ENCODE measurements around the gene RPGRIP1L. TPM values are rescaled to one million over a fixed set of nuclear protein-coding genes. Genes with fewer than 3 reads are reported as not detected.

The RPGRIP1L gene
- total RNA-seq, 1 donor from 2014 or later, result 21.4 TPM

DNA sequence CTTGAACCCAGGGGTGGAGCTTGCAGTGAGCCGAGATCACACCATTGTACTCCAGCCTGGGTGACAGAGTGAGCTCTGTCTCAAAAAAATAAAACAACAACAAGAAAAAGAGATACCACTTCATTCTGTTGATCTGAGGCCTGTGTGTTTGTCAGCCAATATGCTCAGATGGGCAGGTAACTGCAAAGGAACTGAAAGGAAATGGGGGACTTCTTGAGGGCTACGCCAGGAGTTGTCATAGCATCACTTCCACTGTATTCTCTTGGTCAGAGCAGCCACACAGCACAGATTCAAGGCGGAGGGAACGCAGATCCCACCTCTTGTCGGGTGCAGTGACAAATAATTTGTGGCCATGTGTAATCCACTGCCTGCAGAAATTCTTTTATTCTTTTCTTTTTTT lies 126.8 kb downstream of the RPGRIP1L start:
- Mint-ChIP-seq H3K36me3 (peaks cover 3% of the 10 kb centered on the region), H3K9me3 (peaks cover 7% of the 10 kb centered on the region), H3K4me1 (ENCODE audit: unreplicated experiment) (no peaks in the 10 kb centered on the region), H3K4me3 (no peak overlapping the region), H3K27me3 (no peaks in the 10 kb centered on the region), H3K27ac (no peak overlapping the region)
- no peak for TF ChIP-seq CTCF (conservative IDR thresholded peaks at IDR 0.05)
- no peak for DNase-seq (ENCODE audit: extremely low spot score, unreplicated experiment)

- no peak for TF ChIP-seq CTCF (conservative IDR thresholded peaks at IDR 0.05)
- H3K4me1 Mint-ChIP-seq (ENCODE audit: unreplicated experiment), result no peaks in the 10 kb centered on the region
Observed at GRCh38 chr16:53576210-53576609, 127.4 kb downstream of the RPGRIP1L start.

DNA sequence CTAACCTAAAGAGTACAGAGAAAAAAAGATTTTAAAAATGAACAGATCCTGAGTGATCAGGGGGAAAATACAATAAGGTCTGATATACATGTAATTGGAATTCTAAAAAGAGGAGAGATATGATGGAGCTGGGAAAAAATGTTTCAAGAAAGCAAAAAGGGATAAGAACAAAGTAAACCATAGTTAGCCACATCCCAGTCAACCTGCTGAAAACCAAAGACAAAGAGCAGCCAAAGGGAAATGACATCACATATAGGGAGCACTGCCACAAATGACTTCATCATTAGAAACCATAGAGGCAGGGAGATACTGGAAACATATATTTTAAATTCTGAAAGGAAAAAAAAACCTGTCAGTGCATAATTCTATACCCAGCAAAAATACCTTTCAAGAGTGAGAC lies 131.9 kb downstream of the RPGRIP1L start:
- Mint-ChIP-seq H3K9me3 (peaks cover 18% of the 10 kb centered on the region), H3K4me1 (ENCODE audit: unreplicated experiment) (no peaks in the 10 kb centered on the region), H3K27me3 (no peaks in the 10 kb centered on the region), H3K4me3 (no peak overlapping the region), H3K36me3 (peaks cover 3% of the 10 kb centered on the region), H3K27ac (no peak overlapping the region)
- DNase-seq (ENCODE audit: extremely low spot score, unreplicated experiment), result no peak
- TF ChIP-seq CTCF (conservative IDR thresholded peaks at IDR 0.05), result no peak

More at GRCh38 chr16:53576210-53576609, 127.4 kb downstream of the RPGRIP1L start:
- Mint-ChIP-seq H3K27me3 (no peaks in the 10 kb centered on the region), H3K36me3 (peaks cover 3% of the 10 kb centered on the region), H3K27ac (no peak overlapping the region), H3K9me3 (peaks cover 14% of the 10 kb centered on the region), H3K4me3 (no peak overlapping the region)
- DNase-seq (ENCODE audit: extremely low spot score, unreplicated experiment), result no peak

DNA sequence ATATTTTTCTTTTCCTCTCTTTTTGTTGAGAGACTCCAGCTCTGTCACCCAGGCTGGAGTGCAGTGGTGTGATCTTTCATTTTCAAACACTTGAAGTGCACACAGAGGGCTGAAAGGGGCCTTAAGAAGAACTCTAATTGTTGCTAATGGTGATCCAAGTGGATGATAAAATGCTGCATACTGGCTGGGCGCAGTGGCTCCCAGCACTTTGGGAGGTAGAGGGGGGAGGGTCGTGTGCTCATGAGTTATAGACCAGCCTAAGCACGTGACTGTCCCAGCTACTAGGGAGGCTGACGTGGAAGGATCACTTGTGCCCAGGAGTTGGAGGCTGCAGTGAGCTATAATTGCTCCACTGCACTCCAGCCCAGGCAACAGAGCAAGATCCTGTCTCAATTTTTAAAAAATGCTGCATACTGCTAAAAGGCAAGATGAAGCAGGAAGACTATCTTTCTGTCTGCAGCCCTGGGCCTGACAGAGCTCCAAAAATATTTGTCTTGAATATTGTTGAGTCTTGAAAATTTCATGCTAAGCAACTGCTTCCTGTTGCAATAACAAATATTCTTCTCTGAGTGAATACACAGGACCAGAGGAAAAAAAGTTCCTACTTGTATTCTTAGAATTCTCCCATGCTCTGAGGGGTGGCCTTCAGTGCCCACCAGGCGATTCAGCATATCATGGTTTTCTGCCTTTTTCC lies 137.0 kb downstream of the RPGRIP1L start:
- Mint-ChIP-seq H3K9me3 (peaks cover 16% of the 10 kb centered on the region), H3K4me1 (ENCODE audit: unreplicated experiment) (peaks cover 15% of the 10 kb centered on the region), H3K27me3 (no peaks in the 10 kb centered on the region), H3K4me3 (no peak overlapping the region), H3K36me3 (no peaks in the 10 kb centered on the region), H3K27ac (no peak overlapping the region)
- no peak for TF ChIP-seq CTCF (conservative IDR thresholded peaks at IDR 0.05)
- no peak for DNase-seq (ENCODE audit: extremely low spot score, unreplicated experiment)

DNA sequence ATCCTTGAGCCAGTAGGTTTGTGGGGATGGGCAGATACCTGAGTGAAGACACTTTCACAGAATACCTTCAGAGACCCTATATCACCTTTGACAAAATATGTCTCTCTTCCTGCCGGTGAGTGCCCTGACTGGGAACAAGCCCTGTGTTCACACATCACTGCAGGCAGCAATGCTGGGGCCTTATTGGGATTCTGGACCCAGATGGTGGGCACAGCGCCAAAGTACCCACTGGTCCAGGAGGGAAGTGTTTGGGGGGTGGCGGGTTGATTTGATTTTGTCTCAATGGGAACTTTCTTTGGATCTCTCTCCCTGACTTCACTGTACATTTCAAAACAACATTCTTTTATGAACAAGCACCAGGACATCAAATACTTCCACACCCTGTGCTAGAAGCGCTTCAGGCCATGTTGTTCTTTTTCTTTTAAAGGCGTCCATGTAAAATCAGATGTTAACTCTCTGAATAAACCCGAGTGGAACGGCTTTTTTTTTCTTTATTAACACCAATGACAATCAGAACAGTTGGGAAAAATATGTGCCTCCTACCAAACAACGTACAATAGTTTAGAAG lies 138.3 kb downstream of the RPGRIP1L start:
- Mint-ChIP-seq H3K27ac (peak overlapping the region; percentile 76), H3K4me3 (no peak overlapping the region), H3K9me3 (peaks cover 7% of the 10 kb centered on the region), H3K36me3 (no peaks in the 10 kb centered on the region), H3K4me1 (ENCODE audit: unreplicated experiment) (peaks cover 15% of the 10 kb centered on the region), H3K27me3 (no peaks in the 10 kb centered on the region)
- no peak for DNase-seq (ENCODE audit: extremely low spot score, unreplicated experiment)
- TF ChIP-seq CTCF (conservative IDR thresholded peaks at IDR 0.05), result no peak

All from type B pancreatic cell (in vitro differentiated cells).